ENCODE measurements around the gene TARP.

The TARP gene

DNA sequence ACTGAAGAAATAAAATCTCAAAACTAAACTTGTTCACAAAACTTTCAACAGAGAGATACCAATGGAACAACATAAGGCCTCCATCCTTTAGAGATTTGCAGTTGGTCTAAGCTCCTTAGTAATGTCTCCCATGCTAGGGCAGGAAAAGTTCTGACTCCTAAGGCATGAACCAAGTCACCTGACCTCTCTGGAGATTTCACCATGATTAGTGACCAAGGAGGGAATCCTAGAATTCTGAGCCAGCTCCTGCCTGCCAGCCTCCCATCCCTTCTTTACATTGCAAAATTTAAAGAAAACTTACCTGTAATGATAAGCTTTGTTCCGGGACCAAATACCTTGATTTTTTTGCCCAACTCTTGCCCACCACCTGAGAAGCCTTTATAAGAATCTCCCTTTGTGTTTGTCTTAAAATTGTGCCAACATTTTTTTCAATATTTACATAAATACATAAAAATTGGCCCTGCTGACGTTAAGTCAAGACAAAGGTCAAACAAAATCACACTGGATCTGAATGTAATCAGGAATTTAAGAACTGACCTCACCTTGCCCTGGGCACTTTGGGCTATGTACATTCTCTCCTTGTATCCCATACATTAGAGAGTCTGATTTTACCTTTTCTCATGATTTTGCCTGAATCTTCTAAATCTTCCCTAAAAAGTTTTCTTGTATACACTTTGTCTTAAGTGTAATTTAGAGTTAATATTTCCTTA is at the start of gene TARP:
Gene TARP, minus strand, starts transcription at position 351 of the 710 bp plus-strand sequence.
- H3K9me3 Mint-ChIP-seq, result no peaks in the 10 kb centered on the region
- H3K4me1 Mint-ChIP-seq, result no peaks in the 10 kb centered on the region
- no peak for DNase-seq
- H3K27me3 ChIP-seq (ENCODE audit: control insufficient read depth, insufficient read depth, low read length), result no peaks in the 10 kb centered on the region
- H3K27ac Mint-ChIP-seq, result peak within 1 kb of the TSS in 1 of 3 donors; percentile 71
- no peak within 1 kb of the TSS for H3K4me3 Mint-ChIP-seq
- H3K9me3 ChIP-seq (ENCODE audit: control insufficient read depth in 2 of 2, low read length in 2 of 2), result no peaks in the 10 kb centered on the region
- no peaks in the 10 kb centered on the region for H3K36me3 Mint-ChIP-seq
- no peak for ATAC-seq (ENCODE audit: low read depth in 2 of 2)
- H3K36me3 ChIP-seq (ENCODE audit: control insufficient read depth, insufficient read depth, low read length), result no peaks in the 10 kb centered on the region
- no peaks in the 10 kb centered on the region for H3K4me1 ChIP-seq (ENCODE audit: control insufficient read depth, insufficient read depth, low read length, poor library complexity, severe bottlenecking)
- no peak within 1 kb of the TSS for H3K4me3 ChIP-seq (ENCODE audit: low read depth, low read length)
- no peaks in the 10 kb centered on the region for H3K27me3 Mint-ChIP-seq
- H3K27ac ChIP-seq (ENCODE audit: insufficient read depth, low read length, poor library complexity, severe bottlenecking), result no peak within 1 kb of the TSS

DNA sequence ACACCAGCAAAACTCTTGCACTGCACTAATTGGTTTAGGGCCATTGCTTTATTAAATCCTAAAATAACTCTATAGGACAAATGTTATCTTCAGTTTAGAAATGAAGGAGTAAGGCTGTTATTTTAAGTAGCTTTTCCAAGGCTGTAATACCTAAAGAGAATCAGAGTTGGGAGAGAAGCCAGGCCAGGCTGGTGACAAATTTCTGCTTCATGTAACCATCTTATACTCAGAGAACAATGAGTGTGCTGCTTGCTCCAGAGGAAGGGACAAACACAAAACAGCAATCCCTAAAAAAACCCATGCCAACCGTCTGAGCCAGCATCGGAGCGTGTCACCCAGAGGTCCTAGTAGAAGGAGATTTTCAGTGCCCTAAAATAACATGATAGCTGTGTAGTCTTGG is 49.7 kb upstream of the TARP start:
- H3K36me3 ChIP-seq (ENCODE audit: control insufficient read depth, insufficient read depth, low read length), result no peaks in the 10 kb centered on the region

DNA sequence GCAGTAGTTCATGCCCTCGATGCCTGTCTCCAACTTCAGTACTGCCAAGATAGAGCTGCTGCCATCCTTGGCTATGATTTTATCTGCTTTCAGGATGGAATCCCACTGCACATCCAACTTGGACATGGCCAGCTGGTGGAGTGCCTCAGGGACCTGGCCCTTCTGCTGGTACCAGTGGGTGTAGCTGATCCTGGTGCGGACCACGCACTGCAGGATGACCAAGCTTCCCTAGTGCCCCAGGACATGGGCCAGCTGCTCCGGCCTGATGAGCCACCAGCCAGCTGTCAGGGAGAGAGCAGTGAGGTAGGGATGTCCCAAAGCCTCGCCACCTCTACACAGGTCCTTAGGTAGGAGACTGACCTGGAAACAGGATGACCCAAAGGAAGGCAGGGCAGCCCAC is 49.0 kb upstream of the TARP start:
- Mint-ChIP-seq H3K4me1 (peaks cover 0 to 30% (median 8%) of the 10 kb centered on the region in 4 donors), H3K36me3 (no peaks in the 10 kb centered on the region), H3K27me3 (no peaks in the 10 kb centered on the region), H3K27ac (no peak overlapping the region), H3K4me3 (no peak overlapping the region), H3K9me3 (no peaks in the 10 kb centered on the region)
- Histone ChIP-seq H3K27me3 (ENCODE audit: control insufficient read depth, insufficient read depth, low read length) (no peaks in the 10 kb centered on the region), H3K27ac (ENCODE audit: insufficient read depth, low read length, poor library complexity, severe bottlenecking) (no peak overlapping the region), H3K9me3 (ENCODE audit: control insufficient read depth in 2 of 2, low read length in 2 of 2) (no peaks in the 10 kb centered on the region), H3K4me1 (ENCODE audit: control insufficient read depth, insufficient read depth, low read length, poor library complexity, severe bottlenecking) (no peaks in the 10 kb centered on the region), H3K4me3 (ENCODE audit: low read depth, low read length) (no peak overlapping the region), H3K36me3 (ENCODE audit: control insufficient read depth, insufficient read depth, low read length) (no peaks in the 10 kb centered on the region)
- ATAC-seq (ENCODE audit: low read depth in 2 of 2) (no peak), DNase-seq (no peak)

More for the DNA sequence above, 49.7 kb upstream of the TARP start:
- DNase-seq (no peak), ATAC-seq (ENCODE audit: low read depth in 2 of 2) (no peak)
- H3K4me3 Mint-ChIP-seq, result no peak overlapping the region
- Histone ChIP-seq H3K27ac (ENCODE audit: insufficient read depth, low read length, poor library complexity, severe bottlenecking) (no peak overlapping the region), H3K4me1 (ENCODE audit: control insufficient read depth, insufficient read depth, low read length, poor library complexity, severe bottlenecking) (no peaks in the 10 kb centered on the region), H3K27me3 (ENCODE audit: control insufficient read depth, insufficient read depth, low read length) (no peaks in the 10 kb centered on the region), H3K4me3 (ENCODE audit: low read depth, low read length) (no peak overlapping the region), H3K9me3 (ENCODE audit: control insufficient read depth in 2 of 2, low read length in 2 of 2) (no peaks in the 10 kb centered on the region)
- H3K27me3 Mint-ChIP-seq, result no peaks in the 10 kb centered on the region
- H3K4me1 Mint-ChIP-seq, result peaks cover 0 to 33% (median 8%) of the 10 kb centered on the region in 4 donors
- H3K27ac Mint-ChIP-seq, result peak overlapping the region in 1 of 3 donors; percentile 32
- H3K36me3 Mint-ChIP-seq, result no peaks in the 10 kb centered on the region
- no peaks in the 10 kb centered on the region for H3K9me3 Mint-ChIP-seq

DNA sequence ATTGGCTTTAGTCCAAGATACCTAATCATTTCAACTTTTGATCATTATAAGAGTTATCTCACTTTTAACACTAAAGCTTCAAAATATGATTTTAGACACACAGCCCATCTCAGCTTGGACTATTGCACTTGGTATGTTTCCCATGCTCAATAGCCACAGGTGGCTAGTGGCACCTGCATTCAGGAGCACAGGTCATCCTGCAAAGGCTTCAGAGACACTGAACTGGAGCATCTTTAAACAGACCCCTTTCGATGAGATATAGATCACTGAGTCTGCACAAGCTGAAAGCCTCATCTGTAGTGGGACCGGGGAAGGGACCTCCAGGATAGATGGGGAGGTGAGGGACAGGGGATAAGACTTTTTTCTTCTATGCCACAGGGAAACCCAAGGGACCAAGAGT is 48.5 kb upstream of the TARP start:
- no peaks in the 10 kb centered on the region for H3K27me3 ChIP-seq (ENCODE audit: control insufficient read depth, insufficient read depth, low read length)
- DNase-seq (no peak), ATAC-seq (ENCODE audit: low read depth in 2 of 2) (no peak)
- peaks cover 0 to 28% (median 8%) of the 10 kb centered on the region in 4 donors for H3K4me1 Mint-ChIP-seq
- no peak overlapping the region for H3K4me3 Mint-ChIP-seq
- H3K4me1 ChIP-seq (ENCODE audit: control insufficient read depth, insufficient read depth, low read length, poor library complexity, severe bottlenecking), result no peaks in the 10 kb centered on the region
- H3K27me3 Mint-ChIP-seq, result no peaks in the 10 kb centered on the region
- H3K9me3 ChIP-seq (ENCODE audit: control insufficient read depth in 2 of 2, low read length in 2 of 2), result no peaks in the 10 kb centered on the region
- no peaks in the 10 kb centered on the region for H3K9me3 Mint-ChIP-seq
- no peaks in the 10 kb centered on the region for H3K36me3 ChIP-seq (ENCODE audit: control insufficient read depth, insufficient read depth, low read length)
- no peak overlapping the region for H3K27ac Mint-ChIP-seq
- no peak overlapping the region for H3K4me3 ChIP-seq (ENCODE audit: low read depth, low read length)
- no peak overlapping the region for H3K27ac ChIP-seq (ENCODE audit: insufficient read depth, low read length, poor library complexity, severe bottlenecking)
- H3K36me3 Mint-ChIP-seq, result no peaks in the 10 kb centered on the region

DNA sequence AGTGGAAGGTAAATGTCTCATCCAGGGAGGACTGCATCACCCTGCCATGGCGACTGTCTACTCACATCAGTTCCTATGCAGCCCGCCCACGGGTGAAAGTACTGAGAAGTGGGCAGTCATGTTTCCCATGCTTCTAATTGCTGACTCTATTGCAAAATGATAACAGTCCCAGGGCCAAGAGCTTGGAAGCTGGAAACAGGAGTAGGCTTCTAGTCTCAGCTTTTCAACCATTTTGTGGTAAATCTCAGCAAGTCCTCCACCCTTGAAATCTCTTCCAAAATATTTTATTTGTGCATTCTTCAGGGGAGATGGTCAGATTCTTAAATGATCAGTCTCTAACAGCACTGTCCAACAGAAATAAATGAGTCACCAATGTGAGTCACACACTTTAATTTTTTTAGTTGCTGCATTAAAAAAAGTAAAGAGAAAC is 48.1 kb upstream of the TARP start:
- H3K4me1 ChIP-seq (ENCODE audit: control insufficient read depth, insufficient read depth, low read length, poor library complexity, severe bottlenecking), result no peaks in the 10 kb centered on the region

DNA sequence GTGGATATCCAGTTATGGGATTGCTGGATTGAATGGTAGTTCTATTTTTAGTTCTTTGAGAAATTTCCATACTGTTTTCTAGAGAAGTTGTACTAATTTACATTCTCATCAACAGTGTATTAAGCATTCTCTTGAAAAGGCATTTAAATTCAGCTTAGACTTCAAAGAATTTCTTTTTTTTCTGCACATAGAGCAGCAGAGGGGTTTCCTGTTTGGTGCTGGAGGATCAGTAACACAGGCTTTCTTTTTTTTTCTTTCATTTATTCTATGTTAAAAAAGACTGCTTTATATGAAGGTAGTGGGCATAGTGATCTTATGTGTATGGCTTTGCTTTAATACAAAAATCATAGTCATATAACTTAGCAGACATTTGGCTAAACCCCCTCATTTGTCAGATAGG is 47.6 kb upstream of the TARP start:
- no peaks in the 10 kb centered on the region for H3K36me3 Mint-ChIP-seq
- Histone ChIP-seq H3K36me3 (ENCODE audit: control insufficient read depth, insufficient read depth, low read length) (no peaks in the 10 kb centered on the region), H3K27ac (ENCODE audit: insufficient read depth, low read length, poor library complexity, severe bottlenecking) (no peak overlapping the region), H3K4me3 (ENCODE audit: low read depth, low read length) (no peak overlapping the region), H3K27me3 (ENCODE audit: control insufficient read depth, insufficient read depth, low read length) (no peaks in the 10 kb centered on the region), H3K4me1 (ENCODE audit: control insufficient read depth, insufficient read depth, low read length, poor library complexity, severe bottlenecking) (no peaks in the 10 kb centered on the region), H3K9me3 (ENCODE audit: control insufficient read depth in 2 of 2, low read length in 2 of 2) (no peaks in the 10 kb centered on the region)
- ATAC-seq (ENCODE audit: low read depth in 2 of 2) (no peak), DNase-seq (no peak)
- H3K4me3 Mint-ChIP-seq, result peak overlapping the region in 3 of 4 donors; percentile 26 to 63 (median 43)
- H3K4me1 Mint-ChIP-seq, result peaks cover 0 to 27% (median 8%) of the 10 kb centered on the region in 4 donors
- H3K27me3 Mint-ChIP-seq, result no peaks in the 10 kb centered on the region
- peak overlapping the region in 1 of 3 donors; percentile 91 for H3K27ac Mint-ChIP-seq
- H3K9me3 Mint-ChIP-seq, result no peaks in the 10 kb centered on the region

More for the DNA sequence above, 48.1 kb upstream of the TARP start:
- no peaks in the 10 kb centered on the region for H3K9me3 ChIP-seq (ENCODE audit: control insufficient read depth in 2 of 2, low read length in 2 of 2)
- peak overlapping the region in 1 of 4 donors; percentile 63 for H3K4me3 Mint-ChIP-seq
- no peak overlapping the region for H3K4me3 ChIP-seq (ENCODE audit: low read depth, low read length)
- no peaks in the 10 kb centered on the region for H3K27me3 Mint-ChIP-seq
- H3K27me3 ChIP-seq (ENCODE audit: control insufficient read depth, insufficient read depth, low read length), result no peaks in the 10 kb centered on the region
- H3K36me3 ChIP-seq (ENCODE audit: control insufficient read depth, insufficient read depth, low read length), result no peaks in the 10 kb centered on the region
- H3K4me1 Mint-ChIP-seq, result peaks cover 0 to 27% (median 8%) of the 10 kb centered on the region in 4 donors
- DNase-seq, result no peak
- peak overlapping the region in 1 of 3 donors; percentile 91 for H3K27ac Mint-ChIP-seq
- H3K9me3 Mint-ChIP-seq, result no peaks in the 10 kb centered on the region
- no peaks in the 10 kb centered on the region for H3K36me3 Mint-ChIP-seq
- ATAC-seq (ENCODE audit: low read depth in 2 of 2), result no peak
- no peak overlapping the region for H3K27ac ChIP-seq (ENCODE audit: insufficient read depth, low read length, poor library complexity, severe bottlenecking)

DNA sequence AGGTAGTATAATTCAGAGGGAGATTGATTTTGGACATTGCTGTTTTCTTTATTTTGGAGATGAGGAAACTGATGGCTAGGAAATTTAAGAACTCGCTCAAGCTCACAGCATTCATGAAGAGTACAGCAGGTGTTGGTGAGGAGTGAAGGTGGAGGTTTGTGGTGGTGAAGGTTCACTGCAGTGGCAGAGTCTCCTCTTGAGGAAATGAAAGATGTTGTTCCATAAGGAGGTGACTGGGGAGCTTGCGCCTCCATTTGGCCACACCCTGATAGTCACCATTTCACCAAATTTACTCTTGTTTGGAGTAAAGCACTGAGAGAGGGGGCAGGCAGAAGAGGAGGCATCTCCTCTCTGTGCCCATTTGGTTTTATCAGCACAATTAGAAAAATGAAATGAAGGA is 46.4 kb upstream of the TARP start:
- peak overlapping the region in 1 of 3 donors; percentile 92 for H3K27ac Mint-ChIP-seq
- H3K9me3 Mint-ChIP-seq, result no peaks in the 10 kb centered on the region
- no peak for ATAC-seq (ENCODE audit: low read depth in 2 of 2)
- peak overlapping the region in 2 of 4 donors; percentile 31 to 36 for H3K4me3 Mint-ChIP-seq
- Histone ChIP-seq H3K4me1 (ENCODE audit: control insufficient read depth, insufficient read depth, low read length, poor library complexity, severe bottlenecking) (no peaks in the 10 kb centered on the region), H3K4me3 (ENCODE audit: low read depth, low read length) (no peak overlapping the region), H3K27ac (ENCODE audit: insufficient read depth, low read length, poor library complexity, severe bottlenecking) (no peak overlapping the region), H3K9me3 (ENCODE audit: control insufficient read depth in 2 of 2, low read length in 2 of 2) (no peaks in the 10 kb centered on the region), H3K36me3 (ENCODE audit: control insufficient read depth, insufficient read depth, low read length) (no peaks in the 10 kb centered on the region), H3K27me3 (ENCODE audit: control insufficient read depth, insufficient read depth, low read length) (no peaks in the 10 kb centered on the region)
- no peaks in the 10 kb centered on the region for H3K27me3 Mint-ChIP-seq
- H3K4me1 Mint-ChIP-seq, result peaks cover 0 to 27% (median 8%) of the 10 kb centered on the region in 4 donors
- H3K36me3 Mint-ChIP-seq, result no peaks in the 10 kb centered on the region
- no peak for DNase-seq
